NOMO-1 (cell line): Measurements from ENCODE around the gene SLC39A5.
A peak's percentile ranks its signal among the peaks of the same experiment; 100 is the strongest.
"Not testable (repeated sequence)": the region's sequence is repeated elsewhere in the genome, so short reads cannot be mapped to it uniquely, and the experiment has no call there.

ENCODE experiments used
- DNase-seq, 2 experiments: peaks; one replicate each; lab custom pipeline; 2025; ENCODE audit not compliant: unreplicated experiment in 2 of 2; lab: John Stamatoyannopoulos, UW

The SLC39A5 gene

DNA sequence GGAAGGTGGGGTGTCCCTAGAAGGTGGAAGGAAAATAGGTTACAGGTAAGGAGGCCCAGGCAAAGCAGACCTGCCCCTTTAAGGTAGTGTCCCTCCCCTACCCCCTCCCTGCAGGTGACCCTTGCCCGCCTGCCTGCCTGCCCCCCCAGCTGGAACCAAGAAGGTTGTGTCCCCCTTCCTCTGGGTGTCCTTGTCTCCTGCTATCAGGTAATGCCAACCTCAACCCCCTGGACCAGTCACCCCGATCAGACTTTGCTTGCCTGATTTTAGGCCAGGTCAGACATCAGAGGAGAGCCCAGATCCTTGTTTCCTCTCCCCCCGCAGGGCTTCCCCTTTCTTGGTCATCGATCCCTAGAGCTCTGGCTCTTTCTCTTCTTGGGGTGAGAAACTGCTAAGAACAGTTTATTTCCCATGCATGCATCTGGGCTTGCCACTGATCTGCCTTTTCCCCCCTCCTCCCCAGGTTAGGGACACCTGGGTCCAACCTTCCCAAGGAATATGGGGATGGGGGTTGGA is at the start of gene SLC39A5:
Gene SLC39A5, plus strand, starts transcription at position 136 of the 516 bp plus-strand sequence. CDS start 1,224 bp downstream, outside the sequence.
- DNase-seq = no peak

GRCh38 chr12:56186957-56187356 is 42.9 kb upstream of the SLC39A5 start:
- no peak for DNase-seq

DNA sequence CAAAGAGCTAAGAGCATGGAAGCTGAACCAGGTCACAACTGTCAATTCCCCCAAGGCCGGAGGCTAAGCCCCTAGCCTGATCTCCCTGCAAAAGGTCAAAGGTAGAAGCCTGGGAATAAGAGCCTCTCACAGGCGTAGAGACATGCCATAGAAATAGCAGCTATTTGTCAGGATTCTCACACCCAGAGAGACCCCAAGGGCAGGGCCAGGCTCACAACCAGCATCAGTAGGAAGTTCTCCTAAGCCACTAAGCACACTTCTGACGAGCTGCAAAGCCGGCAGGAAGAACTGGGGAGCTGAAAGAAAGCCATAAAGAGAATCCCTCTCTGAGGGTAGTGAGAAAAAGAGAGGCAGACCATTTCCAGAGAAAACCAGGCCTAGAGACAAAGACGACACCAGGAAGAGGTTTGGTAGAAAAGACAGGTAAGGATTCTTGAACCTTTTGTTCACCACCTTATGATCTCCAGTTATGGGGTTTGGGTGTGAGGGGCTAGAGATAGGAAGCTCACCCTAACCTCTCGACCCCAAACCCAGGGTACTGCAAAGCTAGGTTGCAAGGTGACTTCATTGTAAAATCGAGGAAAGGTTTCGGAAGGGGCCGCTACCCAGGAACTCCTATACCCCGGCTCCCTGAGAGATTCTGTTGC is 41.6 kb upstream of the SLC39A5 start:
- DNase-seq = peak in 1 of 2 experiments; percentile 14

DNA sequence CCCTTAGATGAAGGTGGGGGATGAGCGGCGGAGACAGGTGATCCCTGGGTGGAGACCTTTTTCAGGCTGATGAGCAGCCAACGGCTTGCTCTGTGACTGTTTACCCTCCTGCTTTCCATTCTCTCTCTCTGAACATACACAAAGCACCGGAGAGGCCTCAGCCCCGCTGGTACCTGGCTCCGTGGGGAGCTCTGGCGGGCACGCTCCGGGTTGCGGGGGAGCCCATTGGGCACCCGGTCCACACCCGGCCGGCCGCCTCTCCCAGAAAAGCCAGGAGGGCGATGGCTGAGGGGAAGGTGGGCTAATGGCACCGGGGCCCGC is 41.1 kb upstream of the SLC39A5 start:
- DNase-seq = no peak

GRCh38 chr12:56189099-56189917 is 40.5 kb upstream of the SLC39A5 start, which contains the start of gene SMARCC2:
TSS of gene SMARCC2 (minus strand) at chr12:56189483. CDS start at chr12:56189461, 22 bp downstream.
- peak; percentile 81 to 88 for DNase-seq

DNA sequence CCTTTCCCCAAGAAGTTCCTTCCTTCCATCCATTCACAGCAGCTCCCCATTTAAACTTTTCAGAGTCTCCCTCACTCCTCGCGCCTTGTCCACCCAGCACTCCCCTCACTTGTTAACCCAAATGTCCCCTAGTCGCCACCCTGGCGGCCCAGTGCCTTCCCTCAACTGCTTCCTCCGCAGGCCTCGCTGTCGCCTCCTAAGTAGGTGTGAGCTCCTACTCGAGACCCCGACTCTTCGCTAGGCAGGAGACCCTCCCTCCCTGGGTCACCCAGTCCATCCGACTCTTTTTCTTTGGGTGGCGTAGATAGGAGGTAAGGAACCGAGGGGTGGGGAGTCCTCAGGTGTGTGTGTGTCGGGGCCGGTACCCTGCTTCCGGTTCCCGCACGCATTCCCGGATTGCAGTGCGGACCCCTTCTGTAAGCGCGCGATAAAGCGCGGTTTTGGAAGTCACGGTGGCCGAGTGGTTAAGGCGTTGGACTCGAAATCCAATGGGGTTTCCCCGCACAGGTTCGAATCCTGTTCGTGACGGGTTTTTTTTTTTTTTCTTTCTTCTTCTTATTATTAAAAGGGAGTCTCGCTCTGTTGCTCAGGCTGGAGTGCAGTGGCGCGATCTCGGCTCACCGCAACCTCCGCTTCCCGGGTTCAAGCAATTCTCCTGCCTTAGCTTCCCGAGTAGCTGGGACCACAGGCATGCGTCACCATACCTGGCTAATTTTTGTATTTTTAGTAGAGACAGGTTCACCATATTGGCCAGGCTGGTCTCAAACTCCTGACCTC is 39.7 kb upstream of the SLC39A5 start:
- DNase-seq = peak; percentile 73 to 79

DNA sequence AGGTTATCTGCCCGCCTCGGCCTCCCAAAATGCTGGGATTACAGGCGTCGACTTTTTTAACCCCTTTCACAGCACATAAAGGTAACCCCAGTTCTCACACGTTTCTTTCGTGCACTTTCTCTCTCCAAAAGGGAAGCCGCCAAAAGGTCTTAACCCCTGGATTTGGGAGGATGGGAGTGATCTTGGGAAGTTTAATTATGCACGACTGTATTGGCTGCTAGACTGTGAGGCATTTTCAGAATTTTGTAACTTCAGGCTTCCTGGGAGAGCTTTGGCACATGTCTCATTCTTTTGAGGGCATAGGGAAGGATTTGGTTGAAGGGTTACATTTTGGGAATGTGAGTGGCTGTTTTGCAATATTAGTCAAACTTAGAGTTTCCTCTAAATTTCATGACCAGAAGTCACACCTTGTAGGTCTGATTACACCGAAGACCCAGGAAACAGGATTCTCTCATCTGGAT is 39.1 kb upstream of the SLC39A5 start:
- no peak for DNase-seq

DNA sequence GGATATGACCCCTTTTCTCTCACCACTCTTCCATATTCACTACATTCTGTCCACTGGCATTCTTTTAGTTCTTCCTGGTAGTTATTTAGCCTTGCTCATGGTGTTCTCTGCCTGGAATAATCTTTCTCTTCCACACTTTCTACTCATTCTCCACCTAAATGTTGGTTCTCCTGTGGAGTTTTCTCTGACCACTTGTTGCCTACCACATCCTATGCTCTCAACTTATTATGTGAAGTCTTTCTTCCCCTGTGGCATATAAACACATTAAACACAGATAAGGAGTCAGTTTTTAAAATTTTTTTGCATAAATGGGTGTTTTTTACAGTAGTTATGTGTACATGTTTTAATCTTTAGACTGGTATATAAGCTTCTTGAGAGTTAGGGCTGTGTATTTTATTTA is 37.3 kb upstream of the SLC39A5 start:
- no peak for DNase-seq

- DNase-seq = peak; percentile 27 to 89
These were observed 36.7 kb upstream of the SLC39A5 start for GRCh38 chr12:56193025-56193578.

- DNase-seq = not testable (repeated sequence)
These were observed 32.9 kb upstream of the SLC39A5 start for GRCh38 chr12:56196818-56197550.

GRCh38 chr12:56197921-56198635 is 31.8 kb upstream of the SLC39A5 start:
- DNase-seq = no peak

- DNase-seq = no peak
These were observed 31.0 kb upstream of the SLC39A5 start for GRCh38 chr12:56198836-56199235.

DNA sequence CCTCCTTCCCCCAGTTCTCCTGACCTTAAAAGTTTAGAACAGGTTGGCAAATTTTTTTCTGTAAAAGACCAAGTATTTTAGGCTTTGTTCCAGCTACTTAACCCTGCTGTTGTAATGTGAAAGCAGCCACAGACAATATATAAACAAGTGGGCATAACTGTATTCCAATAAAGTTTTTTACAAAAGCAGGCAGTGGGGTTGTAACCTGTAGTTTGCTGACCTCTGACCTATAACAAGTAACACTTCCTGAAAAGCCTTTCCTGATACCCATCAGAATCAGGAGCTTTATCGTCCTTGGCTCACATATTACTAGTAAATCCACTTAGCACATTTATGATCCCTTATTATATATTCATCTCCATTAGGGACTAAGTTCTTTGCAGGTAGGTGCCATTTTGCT is 27.5 kb upstream of the SLC39A5 start:
- DNase-seq = no peak

- DNase-seq = no peak
These were observed 27.0 kb upstream of the SLC39A5 start for GRCh38 chr12:56202838-56203237.

DNA sequence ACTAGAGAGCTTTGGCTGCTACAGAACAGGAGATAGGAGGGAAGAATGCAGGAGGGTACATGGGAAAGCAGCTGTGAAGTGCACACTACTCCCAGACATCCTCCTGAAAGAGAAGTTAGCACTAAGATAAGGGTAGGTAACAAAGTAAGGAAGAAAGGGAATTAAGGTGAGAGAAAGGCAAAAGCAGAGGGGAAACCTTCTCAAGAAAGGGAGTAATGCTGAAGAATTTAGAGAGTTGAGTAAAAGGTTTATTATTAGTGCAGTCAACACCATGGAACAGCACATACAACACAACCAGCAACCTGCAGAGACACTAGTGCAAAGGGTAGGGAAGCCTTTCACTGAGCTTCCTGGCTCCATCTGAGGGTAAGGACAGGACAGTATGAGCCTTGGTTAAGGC is 25.6 kb upstream of the SLC39A5 start:
- no peak for DNase-seq

- peak in 1 of 2 experiments; percentile 22 for DNase-seq
These were observed 24.4 kb upstream of the SLC39A5 start for GRCh38 chr12:56205445-56205844.

GRCh38 chr12:56206452-56207166 is 23.2 kb upstream of the SLC39A5 start:
- peak; percentile 21 to 23 for DNase-seq

DNA sequence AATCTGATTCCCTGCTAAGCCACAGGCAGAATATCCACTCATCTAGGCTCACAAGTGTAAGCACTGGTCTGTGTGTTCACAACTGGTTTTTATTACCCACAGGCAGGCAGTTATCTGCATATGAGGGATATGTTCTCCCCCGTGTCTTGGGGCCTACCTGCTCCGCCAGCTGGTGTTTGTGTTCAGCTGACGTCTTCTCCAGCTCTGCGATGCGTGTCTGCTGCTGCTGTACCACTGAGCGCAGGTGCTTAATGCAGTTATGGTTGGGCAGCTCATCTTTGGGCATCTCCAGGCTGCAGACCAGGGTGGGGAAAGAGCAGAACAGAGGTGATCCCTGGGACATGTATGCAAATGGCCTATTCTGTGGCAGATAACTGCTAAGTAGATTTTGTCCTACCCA is 21.8 kb upstream of the SLC39A5 start:
- DNase-seq = no peak

- DNase-seq = no peak
These were observed 17.5 kb upstream of the SLC39A5 start for GRCh38 chr12:56212361-56212760.
